Measurements from ENCODE around the gene VTN.

Gene VTN

DNA sequence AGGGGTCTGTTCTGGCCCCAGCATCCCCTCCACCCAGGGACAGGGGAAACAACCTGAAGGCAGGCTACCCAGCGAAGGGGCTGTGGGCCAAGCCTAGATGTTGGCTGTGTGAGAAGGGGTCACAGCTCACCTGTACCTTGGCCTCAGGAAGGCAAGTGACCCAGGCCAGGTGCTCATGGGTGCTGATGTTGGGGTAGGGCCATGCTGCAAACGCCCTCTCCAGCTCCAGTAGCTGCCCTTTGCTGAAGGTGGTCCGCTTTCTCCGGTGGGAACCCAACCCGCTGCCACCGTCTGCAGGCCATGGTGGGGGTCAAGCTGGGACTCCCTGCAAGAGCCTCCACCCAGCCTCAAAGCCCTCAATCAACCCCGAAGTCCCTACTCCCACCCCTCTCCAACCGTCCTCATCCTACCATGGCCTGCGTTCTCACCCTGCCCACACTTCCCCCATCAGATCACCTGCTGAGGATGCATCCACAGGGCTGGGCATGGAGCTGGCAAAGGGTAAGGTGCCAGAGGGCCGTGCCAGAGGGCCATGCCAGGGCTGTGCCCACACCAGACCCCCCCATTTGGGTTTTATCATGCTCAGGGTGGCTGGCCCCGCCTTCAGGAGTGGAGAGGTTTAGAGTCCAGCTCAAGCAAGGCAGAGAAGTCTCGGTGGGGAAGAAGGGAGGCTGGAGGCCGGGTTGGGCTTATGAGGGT, 5.3 kb downstream of the VTN start, which contains the start of gene SEBOX:
SEBOX (minus strand) TSS at position 535 of the 699 bp plus-strand sequence; CDS start at position 487, 48 bp downstream.
- no peak within 1 kb of the TSS for H3K4me3 Mint-ChIP-seq
- no peaks in the 10 kb centered on the region for H3K4me1 Mint-ChIP-seq
- peaks cover 5% of the 10 kb centered on the region for H3K36me3 Mint-ChIP-seq
- H3K9me3 Mint-ChIP-seq: no peaks in the 10 kb centered on the region
- H3K27ac Mint-ChIP-seq: no peak within 1 kb of the TSS
- H3K27me3 Mint-ChIP-seq: no peaks in the 10 kb centered on the region

DNA sequence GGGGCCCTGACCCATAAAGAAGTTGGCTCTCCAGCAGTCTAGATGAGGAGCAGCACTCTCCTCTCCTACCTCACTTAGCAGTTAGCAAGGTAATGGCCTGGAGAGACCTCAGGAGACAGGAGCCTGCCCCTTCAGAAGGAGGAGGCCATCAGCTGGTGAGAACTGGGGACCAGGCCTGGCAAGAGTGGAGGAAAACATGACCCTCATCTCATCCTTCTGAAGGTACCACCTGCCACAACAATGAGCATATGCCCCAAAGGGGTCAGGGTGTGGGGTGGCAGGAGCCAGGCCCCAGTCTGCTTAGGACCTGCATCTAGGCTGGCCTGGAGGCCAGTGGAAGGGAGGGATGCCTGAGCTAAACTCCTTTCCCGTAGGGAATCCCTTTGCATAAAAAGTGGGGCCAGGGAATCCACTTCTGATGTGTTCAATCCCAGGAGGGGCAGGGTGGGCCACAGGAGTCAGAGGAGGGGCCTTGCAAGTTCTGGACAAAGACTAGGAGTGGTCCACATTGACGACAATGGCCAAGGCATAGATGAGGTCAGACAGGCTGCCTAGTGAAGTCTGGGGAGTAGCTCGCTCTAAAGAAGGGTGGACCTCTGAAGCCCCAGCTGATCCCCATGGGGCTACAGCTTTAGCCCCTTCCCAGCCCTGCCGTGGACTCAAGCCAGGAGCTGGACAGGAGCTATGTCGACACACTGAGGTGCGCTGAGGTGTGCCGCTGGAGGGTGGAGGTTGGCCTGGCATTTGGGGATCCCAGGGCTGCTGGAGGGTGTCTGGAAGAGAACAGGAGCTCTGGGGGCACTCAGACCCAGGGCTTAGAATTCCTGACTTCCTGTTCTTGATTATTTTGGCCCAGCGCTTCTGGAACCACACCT, 6.1 kb downstream of the VTN start:
- H3K27ac Mint-ChIP-seq: no peak overlapping the region
- no peaks in the 10 kb centered on the region for H3K4me1 Mint-ChIP-seq
- peaks cover 5% of the 10 kb centered on the region for H3K36me3 Mint-ChIP-seq

DNA sequence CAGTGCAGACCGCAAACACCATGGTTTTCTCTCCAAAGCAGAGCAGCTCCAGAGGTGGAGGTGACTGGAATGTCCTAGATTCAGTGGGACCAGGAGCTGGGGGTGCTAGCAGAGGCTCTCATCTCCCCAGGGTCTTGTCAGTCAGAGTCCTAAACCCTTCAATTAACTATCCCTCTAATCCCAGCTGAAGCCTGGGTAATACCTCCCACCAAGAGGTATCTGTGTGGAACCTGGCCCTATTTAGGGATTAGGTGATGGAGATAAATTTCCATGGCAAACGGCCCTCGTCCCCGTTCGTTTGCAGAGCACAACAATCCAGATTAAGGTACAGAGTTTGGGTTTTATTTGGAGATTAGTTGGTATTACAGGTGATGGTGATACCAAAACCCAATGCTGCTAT, 6.9 kb downstream of the VTN start:
- peaks cover 5% of the 10 kb centered on the region for H3K36me3 Mint-ChIP-seq
- no peak overlapping the region for H3K27ac Mint-ChIP-seq
- H3K9me3 Mint-ChIP-seq: no peaks in the 10 kb centered on the region
- no peaks in the 10 kb centered on the region for H3K27me3 Mint-ChIP-seq
- H3K4me3 Mint-ChIP-seq: no peak overlapping the region
- peaks cover 4% of the 10 kb centered on the region for H3K4me1 Mint-ChIP-seq

More for the DNA sequence above, 6.1 kb downstream of the VTN start:
- H3K9me3 Mint-ChIP-seq: no peaks in the 10 kb centered on the region
- no peak overlapping the region for H3K4me3 Mint-ChIP-seq
- H3K27me3 Mint-ChIP-seq: no peaks in the 10 kb centered on the region

DNA sequence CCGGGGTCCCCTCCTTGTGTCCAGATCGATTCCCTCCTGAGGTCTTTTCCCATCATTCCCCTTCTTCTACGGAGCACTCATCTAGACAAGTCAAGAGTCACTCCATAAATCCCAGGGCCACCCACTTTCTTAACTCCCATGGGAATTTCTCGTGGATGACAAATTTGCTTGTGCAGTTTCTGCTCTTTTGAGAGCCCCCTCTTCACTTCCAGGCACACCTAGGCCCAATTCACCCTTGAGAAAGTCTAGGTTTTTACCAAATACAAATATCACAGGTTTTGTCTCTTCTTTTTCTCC, 12.3 kb downstream of the VTN start:
- Mint-ChIP-seq H3K4me1 (peaks cover 27% of the 10 kb centered on the region), H3K9me3 (no peaks in the 10 kb centered on the region), H3K27ac (peak overlapping the region; percentile 94), H3K36me3 (peaks cover 5% of the 10 kb centered on the region), H3K27me3 (no peaks in the 10 kb centered on the region), H3K4me3 (peak overlapping the region; percentile 98)

DNA sequence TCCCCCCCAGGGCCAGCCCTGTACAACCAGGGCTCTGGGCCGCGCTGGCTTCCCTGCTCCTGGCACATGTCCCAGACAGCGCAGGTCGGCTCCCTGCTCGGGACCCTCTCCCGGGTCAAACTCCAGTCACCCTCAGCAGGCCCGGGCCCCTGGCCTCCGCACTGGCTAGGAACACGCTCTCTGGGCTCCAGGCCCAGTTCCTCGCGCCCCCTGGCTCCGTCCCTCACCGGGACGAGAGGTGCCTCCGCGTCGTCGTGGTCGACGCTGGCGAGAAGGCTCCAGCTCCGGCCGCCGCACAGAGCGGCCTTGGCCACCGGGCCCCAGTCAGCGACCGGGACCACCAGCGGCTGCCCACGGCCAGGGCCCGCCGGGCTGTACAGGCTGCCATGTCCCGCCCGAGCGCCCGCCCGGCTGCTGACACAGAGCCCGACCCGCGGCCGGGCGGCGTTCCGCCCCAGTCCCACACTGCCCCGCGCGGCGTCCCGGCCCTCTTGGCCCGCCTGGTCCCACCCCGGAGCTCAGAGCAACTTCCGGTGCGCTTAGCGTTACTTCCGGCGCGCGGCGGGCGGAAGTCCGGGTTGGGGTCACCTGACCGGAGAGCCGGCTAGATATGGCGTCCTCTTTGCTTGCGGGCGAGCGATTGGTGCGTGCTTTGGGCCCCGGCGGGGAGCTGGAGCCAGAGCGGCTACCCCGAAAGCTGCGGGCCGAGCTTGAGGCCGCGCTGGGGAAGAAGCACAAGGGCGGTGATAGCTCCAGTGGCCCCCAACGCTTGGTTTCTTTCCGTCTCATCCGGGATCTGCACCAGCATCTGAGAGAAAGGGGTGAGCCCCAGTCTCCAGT, 12.8 kb downstream of the VTN start, which contains the start of gene POLDIP2:
POLDIP2 (minus strand) TSS at position 467 of the 840 bp plus-strand sequence; CDS start at position 388, 79 bp downstream.
- H3K9me3 Mint-ChIP-seq: no peaks in the 10 kb centered on the region
- H3K27ac Mint-ChIP-seq: peak within 1 kb of the TSS; percentile 94
- peak within 1 kb of the TSS; percentile 98 for H3K4me3 Mint-ChIP-seq
- no peaks in the 10 kb centered on the region for H3K27me3 Mint-ChIP-seq
- peaks cover 27% of the 10 kb centered on the region for H3K4me1 Mint-ChIP-seq
- peaks cover 5% of the 10 kb centered on the region for H3K36me3 Mint-ChIP-seq

DNA sequence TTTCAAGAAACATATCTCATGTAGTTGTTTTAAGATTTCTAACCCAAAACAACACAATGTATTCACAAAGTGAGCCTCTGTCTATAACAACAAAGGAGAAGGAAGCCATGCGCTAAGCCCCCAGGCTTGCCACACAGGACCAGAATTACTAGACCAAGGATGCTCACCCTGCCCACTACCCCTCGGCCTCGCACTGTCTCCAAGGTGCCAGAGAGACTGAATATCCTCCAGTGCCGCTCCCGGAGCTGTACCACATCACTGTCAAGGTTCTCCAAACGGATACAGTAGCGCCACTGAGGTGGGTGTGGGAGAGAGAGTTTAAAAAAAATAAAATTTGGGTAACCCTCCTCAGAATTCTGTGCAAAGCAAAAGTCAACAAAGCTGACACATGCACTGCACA, 19.8 kb downstream of the VTN start:
- Mint-ChIP-seq H3K4me3 (no peak overlapping the region), H3K9me3 (no peaks in the 10 kb centered on the region), H3K36me3 (peaks cover 4% of the 10 kb centered on the region), H3K27me3 (no peaks in the 10 kb centered on the region), H3K4me1 (peaks cover 6% of the 10 kb centered on the region), H3K27ac (no peak overlapping the region)

DNA sequence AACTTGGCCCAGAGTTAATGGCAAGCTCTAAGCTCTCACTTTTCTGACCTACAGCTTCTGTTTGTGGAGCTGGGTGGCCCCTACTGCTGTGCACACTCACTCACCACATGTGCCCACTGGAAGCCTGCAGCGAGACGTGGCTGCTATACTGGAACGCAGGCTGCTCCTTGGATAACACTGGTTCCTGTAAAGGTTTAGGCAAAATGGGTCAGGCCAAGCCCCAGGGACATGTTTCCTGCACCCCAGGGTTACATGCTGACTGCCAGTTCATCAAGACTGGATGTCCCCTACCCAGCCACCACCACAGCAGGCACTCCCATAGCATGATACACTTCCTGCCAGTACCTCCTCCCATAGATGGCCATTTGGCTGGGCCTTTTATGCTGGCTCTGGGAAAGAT, 21.1 kb downstream of the VTN start:
- no peaks in the 10 kb centered on the region for H3K9me3 Mint-ChIP-seq
- H3K4me1 Mint-ChIP-seq: no peaks in the 10 kb centered on the region
- H3K27me3 Mint-ChIP-seq: no peaks in the 10 kb centered on the region
- no peak overlapping the region for H3K27ac Mint-ChIP-seq
- no peak overlapping the region for H3K4me3 Mint-ChIP-seq
- H3K36me3 Mint-ChIP-seq: peaks cover 4% of the 10 kb centered on the region

DNA sequence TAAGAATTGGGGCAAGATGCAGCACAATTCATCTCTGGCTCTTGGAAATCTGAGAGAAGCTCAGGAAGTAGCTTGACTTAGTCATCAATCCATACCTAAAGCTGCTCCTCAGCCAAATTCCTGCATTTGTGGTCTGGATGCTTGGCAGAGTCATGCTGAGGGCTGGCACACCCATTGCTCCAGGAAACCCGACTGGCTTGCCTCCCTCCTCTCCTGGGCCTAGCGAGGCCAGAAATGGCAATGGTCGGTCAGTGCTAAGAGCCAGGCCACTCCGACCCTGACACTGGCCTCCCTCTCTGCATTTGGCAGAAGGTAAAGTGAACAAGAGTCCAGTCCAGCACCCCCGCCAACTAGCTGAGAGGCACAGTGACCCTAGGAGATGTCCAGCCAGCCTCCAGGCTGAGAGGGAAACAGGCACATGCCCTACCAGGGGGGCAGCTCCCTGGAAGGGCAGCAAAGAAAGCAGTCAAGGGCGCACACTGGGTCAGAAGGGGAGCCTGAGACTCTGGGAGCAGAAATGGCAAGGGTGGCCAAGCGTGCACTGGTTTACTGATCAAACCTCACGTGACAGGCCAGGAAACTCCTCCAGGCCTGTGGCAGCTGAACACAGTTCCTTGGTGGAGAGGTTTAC, 22.7 kb downstream of the VTN start:
- Mint-ChIP-seq H3K27me3 (no peaks in the 10 kb centered on the region), H3K27ac (no peak overlapping the region), H3K9me3 (no peaks in the 10 kb centered on the region), H3K4me3 (no peak overlapping the region), H3K36me3 (peaks cover 8% of the 10 kb centered on the region), H3K4me1 (no peaks in the 10 kb centered on the region)

DNA sequence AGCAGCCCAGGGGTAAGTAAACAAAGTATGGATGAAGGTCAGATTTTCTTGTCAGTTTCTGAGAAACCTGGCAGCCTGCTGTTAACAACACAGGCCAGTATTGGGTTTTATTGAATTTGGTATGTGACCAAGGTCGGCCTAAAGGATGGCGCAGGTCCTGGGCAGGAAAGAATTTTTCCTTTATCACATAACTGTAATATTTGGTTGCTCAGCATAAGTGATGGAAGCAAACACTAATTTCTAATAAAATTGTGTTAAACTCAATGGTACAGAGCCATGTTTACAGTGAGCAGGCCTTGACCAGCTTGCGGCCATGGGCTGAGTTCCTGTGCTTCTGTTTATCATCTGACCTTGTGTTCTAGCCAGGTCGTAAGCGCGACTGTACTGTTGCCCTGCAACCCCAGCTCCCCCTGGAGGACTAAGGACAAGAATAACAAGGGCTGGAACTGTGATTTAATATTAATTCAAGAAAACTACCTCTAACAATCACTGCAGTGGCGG, 23.3 kb downstream of the VTN start:
- peak overlapping the region; percentile 23 for H3K27ac Mint-ChIP-seq
- H3K9me3 Mint-ChIP-seq: no peaks in the 10 kb centered on the region
- H3K36me3 Mint-ChIP-seq: peaks cover 8% of the 10 kb centered on the region
- no peaks in the 10 kb centered on the region for H3K27me3 Mint-ChIP-seq
- no peak overlapping the region for H3K4me3 Mint-ChIP-seq
- no peaks in the 10 kb centered on the region for H3K4me1 Mint-ChIP-seq

DNA sequence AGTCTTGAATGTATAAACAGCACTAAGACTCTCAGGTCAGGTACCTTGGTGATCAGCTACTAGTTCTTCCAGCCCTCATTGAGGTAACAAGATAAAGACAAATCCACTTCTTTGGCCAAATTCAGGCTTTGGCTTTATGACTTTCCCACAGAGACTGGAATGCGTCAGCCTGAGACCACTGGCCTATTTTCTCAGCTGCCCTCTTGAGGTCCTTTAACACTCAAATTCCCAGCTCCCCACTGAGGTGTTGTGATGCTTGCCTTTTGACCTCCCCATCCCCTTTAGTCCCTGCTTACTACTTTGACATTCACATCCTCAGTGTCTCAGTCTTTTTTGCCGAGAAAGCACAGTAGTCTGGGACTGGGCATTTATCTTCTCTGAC, 23.9 kb downstream of the VTN start:
- H3K27me3 Mint-ChIP-seq: no peaks in the 10 kb centered on the region
- no peaks in the 10 kb centered on the region for H3K9me3 Mint-ChIP-seq
- H3K27ac Mint-ChIP-seq: peak overlapping the region; percentile 4
- H3K4me1 Mint-ChIP-seq: no peaks in the 10 kb centered on the region
- H3K36me3 Mint-ChIP-seq: peaks cover 8% of the 10 kb centered on the region
- H3K4me3 Mint-ChIP-seq: no peak overlapping the region

DNA sequence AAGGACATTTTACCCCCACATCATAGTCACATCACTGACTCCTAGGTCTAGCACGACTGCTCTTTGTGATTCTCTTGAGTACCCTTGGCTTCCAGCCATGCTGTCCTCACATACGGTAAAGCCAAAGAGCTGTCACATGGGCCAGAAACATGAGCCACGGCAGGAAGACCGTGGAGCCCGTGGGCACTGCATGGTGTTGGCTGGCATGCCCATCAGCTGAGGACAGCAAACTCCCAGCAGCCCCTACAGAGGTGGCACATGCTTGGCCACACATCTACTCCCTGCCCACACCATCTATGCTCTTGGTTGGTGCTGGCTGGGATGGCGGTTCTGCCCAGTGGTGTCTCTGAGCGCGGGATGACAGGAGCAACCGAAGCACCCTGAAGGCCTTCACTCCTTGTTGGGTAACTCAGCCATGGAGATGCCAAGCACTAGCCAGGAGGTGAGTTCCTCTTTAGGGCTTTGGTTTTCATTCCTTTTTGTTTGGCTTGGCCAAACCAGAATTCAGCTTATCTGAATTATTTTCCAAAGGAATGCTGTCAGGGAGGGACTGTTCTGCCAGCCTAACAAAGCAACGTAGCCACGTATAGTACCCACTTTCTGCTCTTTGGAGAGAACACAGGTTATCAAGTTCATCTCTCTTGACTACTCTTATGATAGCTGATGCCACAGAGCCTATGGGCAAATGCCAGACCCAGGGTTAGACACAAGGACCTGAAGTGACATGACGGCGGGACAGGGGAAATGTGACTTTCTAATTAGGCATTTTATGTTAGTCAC, 24.5 kb downstream of the VTN start:
- Mint-ChIP-seq H3K9me3 (no peaks in the 10 kb centered on the region), H3K27ac (no peak overlapping the region), H3K4me3 (no peak overlapping the region), H3K4me1 (no peaks in the 10 kb centered on the region), H3K27me3 (no peaks in the 10 kb centered on the region), H3K36me3 (peaks cover 8% of the 10 kb centered on the region)

DNA sequence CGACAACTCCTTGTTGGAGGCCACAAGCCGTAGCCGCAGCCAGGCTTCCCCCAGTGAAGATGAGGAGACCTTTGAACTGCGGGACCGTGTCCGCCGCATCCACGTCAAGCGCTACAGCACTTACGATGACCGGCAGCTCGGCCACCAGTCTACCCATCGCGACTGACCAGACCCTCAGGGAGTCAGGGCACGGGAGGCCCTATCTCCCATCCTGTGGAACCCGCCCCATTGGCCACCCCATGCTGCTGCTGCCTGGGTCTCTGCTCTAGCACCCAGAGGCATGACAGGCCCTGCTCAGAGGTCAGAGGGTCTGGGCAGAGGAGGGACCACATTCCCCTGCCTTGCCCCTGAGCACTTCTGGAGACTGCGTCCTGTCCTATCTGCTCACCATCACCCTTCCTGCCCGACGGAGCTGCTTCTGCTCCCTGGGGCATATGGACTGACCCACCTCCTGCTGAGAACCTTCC, 25.6 kb downstream of the VTN start:
- Mint-ChIP-seq H3K27me3 (no peaks in the 10 kb centered on the region), H3K9me3 (no peaks in the 10 kb centered on the region), H3K27ac (no peak overlapping the region), H3K4me1 (no peaks in the 10 kb centered on the region), H3K36me3 (peaks cover 6% of the 10 kb centered on the region), H3K4me3 (no peak overlapping the region)

DNA sequence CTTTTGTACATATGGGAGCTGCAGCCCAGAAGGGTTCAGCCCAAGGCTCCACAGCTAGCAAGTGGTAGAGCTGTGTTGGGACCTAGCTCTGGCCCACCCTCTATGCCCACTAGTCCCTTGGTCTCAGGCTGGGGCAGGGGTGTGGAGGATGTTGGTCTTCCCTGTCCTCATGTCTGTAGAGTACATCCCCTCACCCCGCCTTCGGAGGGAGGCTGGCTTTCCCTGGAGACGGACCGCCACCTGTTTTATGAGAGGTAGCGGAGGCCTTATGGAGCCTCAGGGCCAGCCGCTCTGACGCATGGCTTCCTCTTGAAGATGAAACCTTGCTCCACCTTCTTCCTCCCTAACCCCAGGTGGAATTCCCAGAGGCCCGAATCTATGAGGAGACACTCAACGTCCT, 26.1 kb downstream of the VTN start:
- no peaks in the 10 kb centered on the region for H3K27me3 Mint-ChIP-seq
- H3K36me3 Mint-ChIP-seq: peaks cover 6% of the 10 kb centered on the region
- no peak overlapping the region for H3K27ac Mint-ChIP-seq
- H3K4me1 Mint-ChIP-seq: no peaks in the 10 kb centered on the region
- no peaks in the 10 kb centered on the region for H3K9me3 Mint-ChIP-seq
- no peak overlapping the region for H3K4me3 Mint-ChIP-seq

DNA sequence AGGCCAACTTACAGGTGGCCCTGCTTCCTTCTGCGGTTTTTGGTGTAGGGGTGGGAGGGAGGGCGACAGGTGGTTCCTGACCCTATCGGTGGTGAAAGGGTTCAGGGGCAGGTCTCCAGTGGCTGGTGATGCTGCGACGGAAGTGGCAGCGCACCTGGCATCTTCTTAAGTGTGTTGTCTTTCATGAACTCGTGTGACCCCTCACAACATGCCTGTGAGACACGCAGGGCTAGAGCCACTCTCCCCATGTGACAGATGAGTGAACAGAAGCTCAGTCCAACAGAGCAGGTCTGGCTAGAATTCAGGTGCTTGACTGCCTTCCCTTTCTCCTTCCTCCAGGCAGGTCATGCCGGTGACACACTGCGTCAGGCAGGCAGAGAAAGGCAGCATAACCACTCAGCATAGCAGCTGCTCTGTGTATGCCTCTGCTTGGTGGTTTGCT, 26.6 kb downstream of the VTN start:
- Mint-ChIP-seq H3K27me3 (no peaks in the 10 kb centered on the region), H3K4me1 (peaks cover 3% of the 10 kb centered on the region), H3K4me3 (no peak overlapping the region), H3K9me3 (no peaks in the 10 kb centered on the region), H3K36me3 (peaks cover 6% of the 10 kb centered on the region), H3K27ac (no peak overlapping the region)
